Uterus (tissue), 2 donors: Measurements from ENCODE around the gene ARHGEF11.

Experiments used
- CTCF ChIP-seq, 4 experiments: fragments of 200-600 bp in 2 of 4; fragments of 450-650 bp in 2 of 4; sonication (generic) in 2 of 4; IDR thresholded peaks; one replicate each; pipeline ENCODE4 v1.5.1; 2016 to 2019; ENCODE audit warnings: antibody characterized with exemption in 4 of 4, mild to moderate bottlenecking in 2 of 4, moderate library complexity in 1 of 4
- POLR2A ChIP-seq, 2 donors: fragments of 450-650 bp; IDR thresholded peaks; one replicate each; pipeline ENCODE4 v1.6.1; 2016; ENCODE audit warnings: antibody characterized with exemption in 2 of 2, mild to moderate bottlenecking in 1 of 2, moderate library complexity in 1 of 2

GRCh38 chr1:156992215-156992614, 53.3 kb downstream of the ARHGEF11 start:
- no peak for TF ChIP-seq CTCF (IDR thresholded peaks at IDR 0.05)
- TF ChIP-seq POLR2A (IDR thresholded peaks at IDR 0.05): no peak
